KOPT-K1 (cell line): Measurements from ENCODE around the gene MDN1.
A peak's percentile ranks its signal among the peaks of the same experiment; 100 is the strongest.
"Not testable (repeated sequence)": the region's sequence is repeated elsewhere in the genome, so short reads cannot be mapped to it uniquely, and the experiment has no call there.

Experiments used
- H3K27ac ChIP-seq: fragments of 200-600 bp; sonication (generic); 2 replicates; pipeline ENCODE4 v1.5.1; 2016; ENCODE audit warnings: antibody characterized with exemption, mild to moderate bottlenecking, low read depth, low read length; ENCODE audit not compliant: poor library complexity, severe bottlenecking
- H3K36me3 ChIP-seq: fragments of 200-600 bp; sonication (generic); 2 replicates; pipeline ENCODE4 v1.5.1; 2017; ENCODE audit warnings: antibody characterized with exemption, mild to moderate bottlenecking, low read length, moderate library complexity; ENCODE audit not compliant: insufficient read depth
- H3K9me3 ChIP-seq: fragments of 200-600 bp; sonication (generic); 2 replicates; pipeline ENCODE4 v1.5.1; 2017; ENCODE audit warnings: antibody characterized with exemption, low read length, mild to moderate bottlenecking; ENCODE audit not compliant: insufficient read depth, poor library complexity, severe bottlenecking

The MDN1 gene

GRCh38 chr6:89819336-89820130, at the start of gene MDN1:
MDN1 (minus strand) TSS chr6:89819794; CDS start chr6:89819607, 187 bp downstream.
- Histone ChIP-seq H3K27ac (peak within 1 kb of the TSS; percentile 66), H3K9me3 (no peaks in the 10 kb centered on the region), H3K36me3 (peaks cover 7% of the 10 kb centered on the region; the same call in 1 of the 2 replicates)

GRCh38 chr6:89866024-89866678, 46.6 kb upstream of the MDN1 start:
- Histone ChIP-seq H3K9me3 (no peaks in the 10 kb centered on the region), H3K36me3 (peaks cover 99% of the 10 kb centered on the region), H3K27ac (no peak overlapping the region)

- peaks cover 97% of the 10 kb centered on the region for H3K36me3 ChIP-seq
- no peak overlapping the region for H3K27ac ChIP-seq
- H3K9me3 ChIP-seq: no peaks in the 10 kb centered on the region
Measured at GRCh38 chr6:89862698-89863097, 43.1 kb upstream of the MDN1 start.

- peaks cover 97% of the 10 kb centered on the region for H3K36me3 ChIP-seq
- H3K27ac ChIP-seq: no peak overlapping the region
- H3K9me3 ChIP-seq: no peaks in the 10 kb centered on the region
Measured at GRCh38 chr6:89862273-89862672, 42.7 kb upstream of the MDN1 start.

- no peaks in the 10 kb centered on the region for H3K9me3 ChIP-seq
- H3K36me3 ChIP-seq: peaks cover 97% of the 10 kb centered on the region
- no peak overlapping the region for H3K27ac ChIP-seq
Measured at GRCh38 chr6:89859744-89860143, 40.1 kb upstream of the MDN1 start.

- Histone ChIP-seq H3K27ac (no peak overlapping the region), H3K9me3 (no peaks in the 10 kb centered on the region), H3K36me3 (peaks cover 97% of the 10 kb centered on the region)
Measured at GRCh38 chr6:89858041-89858440, 38.4 kb upstream of the MDN1 start.

- Histone ChIP-seq H3K36me3 (peaks cover 100% of the 10 kb centered on the region), H3K27ac (no peak overlapping the region), H3K9me3 (no peaks in the 10 kb centered on the region)
Measured at GRCh38 chr6:89853068-89853467, 33.5 kb upstream of the MDN1 start.

- H3K9me3 ChIP-seq, H3K27ac ChIP-seq: not testable (repeated sequence)
- peaks cover 92% of the 10 kb centered on the region for H3K36me3 ChIP-seq
Measured at GRCh38 chr6:89847513-89847912, 27.9 kb upstream of the MDN1 start.

- peaks cover 79% of the 10 kb centered on the region for H3K36me3 ChIP-seq
- H3K27ac ChIP-seq: no peak overlapping the region
- no peaks in the 10 kb centered on the region for H3K9me3 ChIP-seq
Measured at GRCh38 chr6:89843070-89843469, 23.5 kb upstream of the MDN1 start.

GRCh38 chr6:89842228-89842627, 22.6 kb upstream of the MDN1 start:
- Histone ChIP-seq H3K36me3 (peaks cover 79% of the 10 kb centered on the region), H3K9me3 (no peaks in the 10 kb centered on the region), H3K27ac (no peak overlapping the region)

GRCh38 chr6:89840538-89840937, 20.9 kb upstream of the MDN1 start:
- Histone ChIP-seq H3K27ac (peak overlapping the region; percentile 6), H3K9me3 (no peaks in the 10 kb centered on the region), H3K36me3 (peaks cover 79% of the 10 kb centered on the region)

- Histone ChIP-seq H3K9me3 (no peaks in the 10 kb centered on the region), H3K36me3 (peaks cover 95% of the 10 kb centered on the region), H3K27ac (no peak overlapping the region)
Measured at GRCh38 chr6:89836639-89837222, 17.1 kb upstream of the MDN1 start.

GRCh38 chr6:89834884-89835792, 15.5 kb upstream of the MDN1 start:
- H3K36me3 ChIP-seq: peaks cover 90% of the 10 kb centered on the region
- H3K27ac ChIP-seq: no peak overlapping the region

GRCh38 chr6:89830170-89830809, 10.7 kb upstream of the MDN1 start:
- Histone ChIP-seq H3K36me3 (peaks cover 44% of the 10 kb centered on the region), H3K9me3 (no peaks in the 10 kb centered on the region), H3K27ac (peak overlapping the region; percentile 81)

More at GRCh38 chr6:89834884-89835792, 15.5 kb upstream of the MDN1 start:
- no peaks in the 10 kb centered on the region for H3K9me3 ChIP-seq
